22Rv1 (cell line): ENCODE results near the gene FAM124A.

Source experiments
- H3K27ac ChIP-seq: fragments of 450-650 bp; 2 replicates; pipeline ENCODE4 v1.5.1; 2017
- ZFX ChIP-seq: fragments of 450-650 bp; IDR thresholded peaks from 2 replicates; pipeline ENCODE4 v1.6.1; 2017; ENCODE audit warnings: antibody characterized with exemption, borderline replicate concordance
- TF ChIP-seq, protein P1 (sequence below): fragments of 450-650 bp; IDR thresholded peaks from 2 replicates; pipeline ENCODE4 v1.5.1; 2017; ENCODE audit warnings: mild to moderate bottlenecking

FAM124A gene

DNA sequence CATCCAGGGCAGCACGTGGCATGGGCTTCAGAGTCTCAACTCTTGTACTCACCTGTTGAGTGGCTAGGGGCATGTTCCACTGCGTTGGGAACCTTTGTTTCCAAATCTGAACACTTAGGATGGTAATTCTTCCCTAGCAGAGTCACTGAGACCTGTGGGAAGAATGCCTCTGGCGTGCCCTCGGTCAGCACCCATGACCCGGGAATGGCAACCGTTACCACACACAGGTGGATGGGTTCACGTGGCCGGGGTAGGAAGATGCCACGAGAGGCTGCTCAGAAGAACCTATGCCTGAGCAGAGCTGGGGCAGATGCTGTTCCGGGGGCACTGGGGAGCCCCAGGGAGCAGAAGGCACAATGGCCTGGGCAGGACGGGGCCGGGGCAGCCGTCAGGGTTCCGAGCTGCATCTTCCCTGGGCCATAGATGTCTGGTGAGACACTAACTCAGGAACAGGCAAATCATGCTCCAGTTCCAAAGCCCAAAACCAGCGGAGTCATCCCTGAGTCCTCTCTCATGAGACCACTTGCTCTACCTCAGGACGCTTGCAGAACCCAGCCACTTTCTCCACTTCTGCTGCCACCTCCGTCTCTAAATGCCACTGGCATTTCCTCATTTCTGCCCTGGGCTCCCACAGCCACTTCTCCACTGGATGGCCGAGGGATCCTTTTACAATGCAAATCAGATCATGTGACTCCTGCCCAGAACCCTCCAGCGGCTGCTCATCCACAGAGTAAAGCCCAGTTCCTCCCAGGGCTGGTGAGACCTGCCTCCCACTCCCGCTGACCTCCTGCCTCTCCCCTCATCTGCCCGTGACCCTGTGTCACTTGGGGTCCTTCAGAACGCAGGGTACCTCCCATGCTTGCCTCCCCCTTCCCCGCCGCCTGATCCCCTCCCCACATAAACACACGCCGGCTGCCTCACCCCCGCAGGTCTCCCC is 36.7 kb downstream of the FAM124A start:
- TF ChIP-seq, protein P1, sequence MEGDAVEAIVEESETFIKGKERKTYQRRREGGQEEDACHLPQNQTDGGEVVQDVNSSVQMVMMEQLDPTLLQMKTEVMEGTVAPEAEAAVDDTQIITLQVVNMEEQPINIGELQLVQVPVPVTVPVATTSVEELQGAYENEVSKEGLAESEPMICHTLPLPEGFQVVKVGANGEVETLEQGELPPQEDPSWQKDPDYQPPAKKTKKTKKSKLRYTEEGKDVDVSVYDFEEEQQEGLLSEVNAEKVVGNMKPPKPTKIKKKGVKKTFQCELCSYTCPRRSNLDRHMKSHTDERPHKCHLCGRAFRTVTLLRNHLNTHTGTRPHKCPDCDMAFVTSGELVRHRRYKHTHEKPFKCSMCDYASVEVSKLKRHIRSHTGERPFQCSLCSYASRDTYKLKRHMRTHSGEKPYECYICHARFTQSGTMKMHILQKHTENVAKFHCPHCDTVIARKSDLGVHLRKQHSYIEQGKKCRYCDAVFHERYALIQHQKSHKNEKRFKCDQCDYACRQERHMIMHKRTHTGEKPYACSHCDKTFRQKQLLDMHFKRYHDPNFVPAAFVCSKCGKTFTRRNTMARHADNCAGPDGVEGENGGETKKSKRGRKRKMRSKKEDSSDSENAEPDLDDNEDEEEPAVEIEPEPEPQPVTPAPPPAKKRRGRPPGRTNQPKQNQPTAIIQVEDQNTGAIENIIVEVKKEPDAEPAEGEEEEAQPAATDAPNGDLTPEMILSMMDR, result no peak
- TF ChIP-seq ZFX, result no peak
- H3K27ac ChIP-seq, result no peak overlapping the region

DNA sequence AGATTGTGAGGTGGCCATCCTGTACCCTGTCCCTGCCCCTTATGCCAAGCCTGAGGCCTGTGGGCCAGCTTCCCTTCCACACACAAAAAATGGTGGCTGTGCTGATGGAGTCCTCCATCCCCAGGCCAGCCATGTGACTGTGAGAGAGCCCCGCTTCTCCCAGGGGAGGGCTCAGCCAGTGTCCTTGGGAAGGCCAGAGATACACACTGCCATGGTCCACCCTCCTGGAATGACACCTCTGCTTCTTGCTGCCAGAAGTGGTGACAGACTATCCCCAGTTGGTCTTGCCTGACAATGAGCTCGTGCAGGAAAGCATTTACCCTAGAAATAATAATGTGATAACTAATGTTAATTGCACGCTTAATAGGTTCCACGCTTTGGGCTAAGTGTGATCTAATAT is 38.0 kb downstream of the FAM124A start:
- no peak overlapping the region for H3K27ac ChIP-seq

DNA sequence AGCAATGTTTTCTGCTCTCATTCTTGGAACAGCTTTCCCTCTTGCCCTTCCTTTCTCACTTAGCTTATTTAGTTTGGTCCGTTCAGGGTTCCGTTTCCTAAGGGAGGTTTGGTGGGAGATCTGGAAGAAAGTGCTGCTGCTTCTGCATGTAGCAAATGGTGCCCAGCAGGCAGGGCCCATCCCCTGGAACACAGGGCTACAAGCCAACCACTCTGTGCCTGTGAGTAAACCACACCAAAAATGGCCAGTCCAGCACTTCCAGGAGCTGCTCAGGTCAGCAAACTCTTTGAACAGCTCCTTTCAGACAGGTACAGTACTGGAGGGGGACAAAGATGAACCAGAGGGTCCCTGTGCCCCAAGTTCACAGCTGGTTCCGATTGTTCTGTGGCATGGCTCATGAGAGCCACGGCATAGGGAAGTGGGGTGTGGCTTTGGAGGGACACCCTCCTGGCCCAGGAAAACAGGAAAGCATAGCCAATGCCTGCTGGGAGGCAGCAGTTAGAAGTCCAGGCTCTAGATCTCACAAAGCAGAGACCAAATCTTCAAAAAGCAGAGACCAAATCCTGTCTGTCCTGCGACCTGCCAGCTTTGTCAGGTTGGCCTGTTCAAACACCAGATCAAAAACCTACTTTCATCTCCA is 39.5 kb downstream of the FAM124A start:
- TF ChIP-seq ZFX, result no peak
- TF ChIP-seq, protein P1, result no peak

More for the DNA sequence above, 38.0 kb downstream of the FAM124A start:
- TF ChIP-seq, protein P1, result no peak
- no peak for TF ChIP-seq ZFX

DNA sequence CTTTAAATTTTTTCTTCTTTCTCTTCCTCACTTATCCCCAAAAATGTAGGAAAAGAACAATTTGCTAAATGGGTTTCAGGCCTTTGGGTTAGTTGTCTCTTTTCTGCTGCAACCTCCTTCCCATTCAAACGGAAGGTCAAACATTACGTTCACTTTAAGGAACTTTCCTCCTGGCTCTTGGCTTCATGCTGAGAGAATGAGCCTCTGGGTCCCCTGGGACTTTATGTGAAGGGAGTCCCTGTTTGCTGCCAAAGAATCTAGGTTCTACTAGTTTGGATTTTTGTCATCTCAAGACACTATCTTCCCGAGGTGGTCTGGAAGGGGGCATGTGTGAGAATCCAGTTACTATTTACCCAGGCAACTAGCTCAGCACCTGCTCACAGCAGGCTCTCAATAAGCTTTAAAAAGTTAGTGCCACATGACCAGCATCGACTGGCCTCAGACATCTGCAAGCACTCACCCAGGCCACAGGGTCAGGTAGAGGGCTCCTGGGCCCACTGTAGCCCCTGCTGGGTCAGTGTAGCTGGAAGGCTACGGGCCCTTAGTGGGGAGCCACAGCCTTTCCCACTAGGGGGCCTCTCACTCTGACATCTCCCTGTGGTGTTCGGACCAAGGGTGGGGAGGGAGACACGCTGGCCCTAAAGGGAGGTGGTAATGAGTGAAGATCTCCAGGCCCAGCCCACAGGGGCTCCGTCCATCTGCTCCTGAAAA is 40.5 kb downstream of the FAM124A start:
- TF ChIP-seq ZFX, result no peak
- TF ChIP-seq, protein P1, result no peak

More for the DNA sequence above, 39.5 kb downstream of the FAM124A start:
- no peak overlapping the region for H3K27ac ChIP-seq

DNA sequence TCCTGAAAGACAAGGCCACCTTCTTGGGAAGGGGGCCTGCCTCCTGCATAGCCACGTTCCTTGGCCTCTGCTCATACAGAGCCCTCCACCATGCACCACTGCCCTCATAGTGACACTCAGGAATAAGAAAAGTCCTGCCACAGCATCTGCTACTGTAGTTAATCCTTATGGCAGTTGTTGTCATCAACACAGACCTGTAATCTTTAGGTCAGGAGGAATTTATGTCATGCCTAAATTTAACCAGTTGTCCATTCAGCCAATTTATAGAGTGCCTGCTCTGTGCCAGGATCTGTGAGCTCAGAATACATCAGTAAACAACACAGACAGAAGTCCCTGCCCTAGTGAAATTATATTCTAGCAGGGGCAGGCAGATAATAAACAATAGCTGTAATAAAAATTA is 44.4 kb downstream of the FAM124A start:
- no peak overlapping the region for H3K27ac ChIP-seq
- no peak for TF ChIP-seq ZFX
- TF ChIP-seq, protein P1, result no peak

More for the DNA sequence above, 40.5 kb downstream of the FAM124A start:
- no peak overlapping the region for H3K27ac ChIP-seq

DNA sequence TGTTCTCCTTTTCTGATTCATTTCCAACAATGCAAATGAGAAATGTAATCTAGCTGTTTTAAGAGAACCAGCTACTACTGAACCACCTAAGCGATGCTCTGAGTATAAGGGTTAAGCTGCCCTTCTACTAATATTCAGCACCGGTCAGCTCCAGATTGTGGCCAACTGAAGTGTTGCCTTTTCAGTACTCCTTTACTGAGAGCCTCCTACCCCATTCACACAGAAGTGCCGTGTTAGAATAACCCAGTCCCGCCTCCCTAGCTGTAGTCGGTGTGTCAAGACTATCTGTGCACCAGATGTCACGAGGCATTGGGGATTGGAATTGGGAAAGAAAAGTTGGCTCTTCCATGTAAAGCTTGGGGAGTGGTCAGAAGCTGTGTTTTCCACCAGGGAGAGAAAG is 45.4 kb downstream of the FAM124A start:
- H3K27ac ChIP-seq, result no peak overlapping the region
- no peak for TF ChIP-seq ZFX
- TF ChIP-seq, protein P1, result no peak
